Amygdala (tissue), 56 donors: ENCODE data around the gene C5AR2.
"Not testable (repeated sequence)": the region's sequence is repeated elsewhere in the genome, so short reads cannot be mapped to it uniquely, and the experiment has no call there.

Experiments
- DNase-seq, 56 donors: peaks; one replicate each; lab custom pipeline; 2025; lab: John Stamatoyannopoulos, UW

C5AR2 gene

DNA sequence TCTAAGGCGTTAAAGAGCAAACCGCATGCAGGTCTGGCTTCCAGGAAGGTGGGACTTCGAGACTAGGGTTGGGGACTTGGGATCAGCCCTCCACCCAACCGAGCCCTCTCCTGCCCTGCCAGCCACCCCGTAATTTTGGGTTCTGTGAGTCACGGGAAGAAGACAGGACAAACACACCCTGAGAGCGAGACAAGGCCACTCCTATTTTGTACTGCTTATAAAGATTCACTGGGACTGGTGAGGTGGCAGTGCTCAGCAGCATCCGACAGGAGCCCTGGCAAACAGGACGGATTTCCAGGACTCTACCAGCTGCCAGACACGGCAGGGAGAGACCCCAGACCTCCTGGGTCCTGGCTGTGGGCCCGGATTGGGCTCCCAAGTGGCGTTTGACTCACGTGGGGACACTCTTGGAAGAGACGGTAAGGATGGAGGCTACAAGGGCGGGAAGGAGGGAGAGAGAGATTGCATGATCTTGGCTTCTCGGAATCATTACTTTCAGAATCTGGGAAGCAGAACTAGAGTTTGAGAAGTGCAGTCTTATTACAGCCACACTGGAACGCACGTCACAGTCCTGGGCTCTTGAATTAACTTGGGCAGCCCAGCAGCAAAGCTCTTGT is at the start of gene C5AR2:
Gene C5AR2, plus strand, starts transcription at position 245 of the 617 bp plus-strand sequence. CDS start 8,625 bp downstream, outside the sequence.
- peak in 5 of 56 donors; percentile 5 to 46 (median 12) for DNase-seq

DNA sequence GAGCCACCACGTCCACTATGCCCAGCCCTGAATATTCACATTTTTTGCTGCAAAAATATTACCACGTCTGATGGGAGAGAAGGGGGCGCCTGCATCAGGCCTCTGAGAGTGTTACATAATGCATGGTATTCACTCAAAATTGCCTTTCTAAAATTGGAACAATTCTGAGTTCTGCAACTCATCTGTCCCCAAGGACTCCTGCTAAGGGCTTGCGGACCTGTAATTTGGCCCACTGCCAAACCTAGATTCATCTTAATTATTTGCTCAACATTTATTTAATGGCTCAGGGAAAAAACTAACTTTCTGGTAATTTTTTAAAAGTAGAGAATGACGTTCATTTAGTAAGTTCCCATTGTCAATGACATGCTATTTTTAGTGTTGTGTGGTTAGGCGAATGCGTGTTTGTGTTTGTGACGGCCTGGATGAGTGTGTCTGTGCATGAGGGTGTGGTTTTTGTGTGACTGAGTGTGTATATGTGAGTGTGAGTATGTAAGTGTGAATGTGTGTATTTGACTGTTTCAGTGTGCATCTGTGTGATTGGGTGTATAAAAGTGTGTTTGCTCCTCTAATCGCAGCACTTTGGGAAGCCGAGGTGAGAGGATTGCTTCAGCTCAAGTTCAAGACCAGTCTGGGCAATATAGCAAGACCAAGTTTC is 48.4 kb upstream of the C5AR2 start:
- no peak for DNase-seq

- DNase-seq = peak in 12 of 56 donors; percentile 4 to 59 (median 22)
These were observed 47.6 kb upstream of the C5AR2 start for GRCh38 chr19:47284324-47284899.

DNA sequence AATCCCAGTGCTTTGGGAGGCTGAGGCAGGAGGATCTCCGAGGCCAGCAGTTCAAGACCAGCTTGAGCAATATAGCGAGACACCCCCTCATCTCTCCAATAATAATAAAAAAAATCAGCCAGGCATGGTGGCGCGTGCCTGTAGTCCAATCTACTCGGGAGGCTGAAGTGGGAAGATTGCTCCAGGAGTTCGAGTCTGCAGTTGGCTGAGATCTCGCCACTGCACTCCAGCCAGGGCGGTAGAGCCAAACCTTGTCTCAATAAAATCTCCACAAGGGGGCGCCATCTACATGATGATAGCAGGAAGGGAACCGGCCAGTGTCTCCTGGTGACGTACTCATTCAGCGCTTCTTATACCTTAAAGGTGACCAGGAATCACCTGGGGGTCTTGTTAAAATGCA is 35.9 kb upstream of the C5AR2 start:
- DNase-seq = peak in 39 of 56 donors; percentile 6 to 84 (median 33)

GRCh38 chr19:47300867-47301266 is 31.1 kb upstream of the C5AR2 start:
- not testable (repeated sequence) for DNase-seq

DNA sequence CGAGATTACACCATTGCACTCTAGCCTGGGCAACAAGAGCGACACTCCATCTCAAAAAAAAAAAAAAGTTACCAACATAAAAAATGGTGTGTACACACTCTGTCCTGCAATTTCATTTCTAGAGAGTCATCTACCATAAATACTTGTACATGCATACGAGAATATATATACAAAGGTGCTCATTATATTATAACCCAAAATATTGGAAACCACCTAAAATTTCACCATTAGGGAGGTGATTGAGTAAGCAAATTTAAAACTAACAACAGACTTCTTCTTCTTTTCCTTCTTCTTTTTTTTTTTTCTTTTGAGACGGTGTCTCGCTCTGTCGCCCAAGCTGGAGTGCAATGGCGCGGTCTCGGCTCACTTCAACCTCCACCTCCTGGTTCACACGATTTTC is 29.7 kb upstream of the C5AR2 start:
- no peak for DNase-seq

GRCh38 chr19:47303966-47304365 is 28.0 kb upstream of the C5AR2 start:
- DNase-seq = no peak

DNA sequence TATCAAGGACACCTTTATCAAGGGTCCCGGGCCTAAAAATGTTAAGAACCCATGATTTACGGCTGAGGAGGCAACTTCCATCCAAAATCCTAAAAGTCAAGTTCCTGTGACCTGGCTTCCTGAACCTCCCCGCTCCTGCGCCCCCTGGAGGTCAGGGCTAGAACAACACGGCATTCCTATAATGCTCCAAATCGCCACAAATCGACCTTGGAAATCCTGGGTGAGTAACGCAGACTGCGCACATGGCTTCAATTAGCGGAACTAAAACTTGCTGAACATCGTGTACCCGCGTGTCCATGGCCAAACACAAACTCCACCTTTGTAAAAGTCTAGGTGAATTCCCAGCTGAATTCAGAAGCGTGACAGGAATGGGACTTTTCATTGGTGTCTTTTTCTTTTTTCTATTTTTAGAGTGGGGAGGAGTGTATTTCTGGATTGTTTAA is 26.6 kb upstream of the C5AR2 start:
- DNase-seq = peak in 19 of 56 donors; percentile 2 to 56 (median 15)

GRCh38 chr19:47306303-47306702 is 25.7 kb upstream of the C5AR2 start:
- DNase-seq = no peak

DNA sequence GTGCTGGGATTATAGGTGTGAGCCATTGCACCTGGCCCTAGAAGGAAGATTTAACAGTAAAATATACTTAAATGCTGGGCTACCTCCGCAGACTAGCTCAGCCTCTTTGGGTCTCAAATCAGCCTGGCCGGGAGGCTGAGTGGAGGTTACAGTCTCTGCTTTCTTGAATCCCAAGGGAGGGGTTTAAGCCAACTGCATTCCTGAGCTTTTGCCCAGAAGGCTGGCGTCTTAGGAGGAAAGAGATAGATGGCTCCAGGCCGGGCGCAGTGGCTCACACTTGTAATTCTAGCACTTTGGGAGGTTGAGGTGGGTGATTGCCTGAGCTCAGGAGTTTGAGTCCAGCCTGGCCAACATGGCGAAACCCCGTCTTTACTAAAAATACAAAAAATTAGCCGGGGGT is 22.9 kb upstream of the C5AR2 start:
- no peak for DNase-seq

- DNase-seq = peak in 10 of 56 donors; percentile 5 to 39 (median 22)
These were observed 22.4 kb upstream of the C5AR2 start, which contains the start of gene C5AR1 for GRCh38 chr19:47309608-47310007. Gene C5AR1, plus strand, starts transcription at chr19:47309861. Its CDS starts 35 bp downstream, at chr19:47309896.

DNA sequence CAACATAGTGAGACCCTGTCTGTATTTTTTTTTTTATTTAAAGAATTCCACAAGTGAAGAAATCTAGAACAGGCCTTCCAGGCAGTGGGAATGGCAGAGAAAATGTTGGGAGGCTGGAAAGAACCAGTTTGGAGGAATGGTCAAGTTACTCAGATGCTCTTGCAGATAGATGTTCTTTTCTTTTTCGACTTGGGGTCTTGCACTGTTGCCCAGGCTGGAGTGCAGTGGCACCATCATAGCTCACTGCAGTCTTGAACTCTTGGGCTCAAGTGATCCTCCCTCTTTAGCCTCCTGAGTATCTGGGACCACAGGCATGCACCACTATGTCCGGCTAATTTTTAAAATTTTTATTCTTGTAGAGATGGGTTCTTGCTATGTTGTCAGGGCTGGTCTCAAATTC is 21.7 kb upstream of the C5AR2 start:
- no peak for DNase-seq

GRCh38 chr19:47310819-47311218 is 21.2 kb upstream of the C5AR2 start:
- DNase-seq = peak in 1 of 56 donors; percentile 21

GRCh38 chr19:47312366-47313006 is 19.5 kb upstream of the C5AR2 start:
- DNase-seq = no peak

DNA sequence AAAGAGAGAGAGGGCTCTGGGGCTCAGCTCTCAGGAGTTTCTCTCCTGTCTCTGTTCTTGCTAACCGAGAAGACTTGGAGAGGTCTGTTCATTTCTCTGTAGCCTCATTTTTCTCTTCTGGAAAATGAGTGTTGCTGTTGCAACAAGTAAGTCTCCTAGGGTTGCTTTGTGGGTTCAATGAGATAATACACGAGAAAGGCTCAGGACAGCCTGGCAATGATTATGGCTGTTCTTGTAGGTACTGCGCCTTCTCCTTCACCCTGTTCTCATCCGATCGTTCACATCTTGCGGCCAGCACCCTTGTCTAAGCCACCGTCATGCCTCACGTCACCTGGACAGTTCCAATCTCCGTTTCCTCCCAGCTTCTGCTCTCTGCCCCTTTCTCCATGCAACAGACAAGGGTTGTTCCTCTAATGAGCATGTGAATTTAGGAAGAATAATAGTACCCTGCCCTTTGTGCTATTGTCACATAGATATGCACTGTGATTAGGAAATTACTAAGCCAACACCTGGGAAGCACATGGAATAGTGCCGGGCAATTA is 18.1 kb upstream of the C5AR2 start:
- DNase-seq = no peak

- peak in 18 of 56 donors; percentile 12 to 65 (median 29) for DNase-seq
These were observed 16.7 kb upstream of the C5AR2 start for GRCh38 chr19:47315125-47315821.

- no peak for DNase-seq
These were observed 15.5 kb upstream of the C5AR2 start for GRCh38 chr19:47316513-47316912.

GRCh38 chr19:47319923-47320871 is 11.8 kb upstream of the C5AR2 start:
- no peak for DNase-seq

- no peak for DNase-seq
These were observed 10.3 kb upstream of the C5AR2 start for GRCh38 chr19:47321630-47322029.
